Measurements from ENCODE around the gene WDR5. TPM values are rescaled to one million over a fixed set of nuclear protein-coding genes. Genes with fewer than 3 reads are reported as not detected.
A peak's percentile ranks its signal among the peaks of the same experiment; 100 is the strongest.

Gene WDR5
- polyA plus RNA-seq, 1 of the 3 experiments (the other 2 are of a cell fraction) = 36.6 TPM

- no peak for TF ChIP-seq GATA2 (CRISPR knock-in tag; IDR thresholded peaks at IDR 0.05)
Observed at GRCh38 chr9:134189145-134189469, 53.2 kb downstream of the WDR5 start (continued).

- POLR2A ChIA-PET = no interaction called here
- CTCF ChIA-PET = interaction anchor here (1.4 to 2.2 kb wide), 2 partner anchors 14 to 253 kb away, joined by 4 to 8 read pairs; no protein-coding TSS in a partner anchor
- Histone ChIP-seq H3K27me3 (ENCODE audit: insufficient read depth) (no peaks in the 10 kb centered on the region), H3K9me3 (no peaks in the 10 kb centered on the region), H3K79me2 (ENCODE audit: insufficient read depth) (no peaks in the 10 kb centered on the region), H3K4me1 (ENCODE audit: control insufficient read depth in 1 of 2, insufficient read depth in 2 of 2, low read depth in 1 of 2, low read length in 1 of 2) (no peaks in the 10 kb centered on the region; a peak in 1 of 4 replicates), H3K9ac (no peak overlapping the region), H3K36me3 (replicated peaks in 1 of 2; ENCODE audit: control insufficient read depth in 1 of 2, insufficient read depth in 2 of 2, low read length in 1 of 2) (no peaks in the 10 kb centered on the region), H3F3A (replicated peaks; ENCODE audit: insufficient read depth) (peaks cover 7% of the 10 kb centered on the region), H2AFZ (ENCODE audit: low read depth) (no peak overlapping the region), H3K4me2 (no peak overlapping the region), H3K9me2 (no peaks in the 10 kb centered on the region), H4K20me1 (ENCODE audit: insufficient read depth) (no peaks in the 10 kb centered on the region), H3K27ac (ENCODE audit: low read depth in 2 of 2, low read length in 1 of 2) (no peak overlapping the region), H3K4me3 (ENCODE audit: low read depth in 2 of 2, low read length in 1 of 2) (no peak overlapping the region)
- TF ChIP-seq NFIC (IDR thresholded peaks at IDR 0.05; ENCODE audit: borderline replicate concordance) = no peak
- no peak for TF ChIP-seq REST (IDR thresholded peaks at IDR 0.05; ENCODE audit: low read depth, low read length)
- no peak for TF ChIP-seq ELF1 (IDR thresholded peaks at IDR 0.05)
- no peak for TF ChIP-seq FOXJ3 (CRISPR knock-in tag; IDR thresholded peaks at IDR 0.05)
- TF ChIP-seq FOSL2 (IDR thresholded peaks at IDR 0.05; ENCODE audit: borderline replicate concordance, low read depth) = no peak
- no peak for TF ChIP-seq SIN3A (IDR thresholded peaks at IDR 0.05; ENCODE audit: borderline replicate concordance, low read depth, low read length)
- no peak for TF ChIP-seq CTCF (IDR thresholded peaks at IDR 0.05)
- TF ChIP-seq MEF2A (IDR thresholded peaks at IDR 0.05; ENCODE audit: borderline replicate concordance, low read depth) = no peak
- no peak for TF ChIP-seq TCF12 (IDR thresholded peaks at IDR 0.05)
- 78% methylated on average over 24 of the region's 24 CpGs for WGBS (ENCODE audit: low lambda C conversion rate)
- peak; percentile 25 for DNase-seq
Observed at GRCh38 chr9:134189470-134190231, 53.8 kb downstream of the WDR5 start.
